A549 (cell line): ENCODE results near the gene SLC17A2.

Source experiments
- CBX8 ChIP-seq: fragments of 200-600 bp; sonication (generic); IDR thresholded peaks from 2 replicates; pipeline ENCODE4 v1.6.1; 2016
- CEBPB ChIP-seq, 2 experiments: fragments of >200 bp in 1 of 2; sonication (Bioruptor Twin) in 1 of 2; formaldehyde crosslinking in 1 of 2; IDR thresholded peaks; 2 replicates each; pipeline ENCODE4 v1.6.1; 2012 to 2016
- CTCF ChIP-seq: fragments of >200 bp; sonication (Bioruptor Twin); formaldehyde crosslinking; IDR thresholded peaks from 3 replicates; pipeline ENCODE4 v1.5.1; 2016
- PHF8 ChIP-seq: fragments of 200-600 bp; sonication (generic); IDR thresholded peaks from 2 replicates; pipeline ENCODE4 v1.6.1; 2016; ENCODE audit warnings: low read depth, mild to moderate bottlenecking, antibody characterized with exemption, moderate library complexity, borderline replicate concordance
- POLR2A ChIP-seq: IDR thresholded peaks from 2 replicates; pipeline ENCODE4 v1.6.1; 2012; ENCODE audit warnings: mild to moderate bottlenecking, low read length
- RAD21 ChIP-seq, 2 experiments: fragments of >200 bp in 1 of 2; sonication (Bioruptor Twin) in 1 of 2; formaldehyde crosslinking in 1 of 2; IDR thresholded peaks in 1 of 2; conservative IDR thresholded peaks in 1 of 2; 2 replicates in 1 of 2; 3 replicates in 1 of 2; pipeline ENCODE4 v1.6.1; 2012 to 2018; ENCODE audit warnings: inconsistent platforms in 1 of 2
- RCOR1 ChIP-seq: fragments of 150-350 bp; IDR thresholded peaks from 2 replicates; pipeline ENCODE4 v1.6.1; 2014; ENCODE audit warnings: antibody characterized with exemption, low read length, low read depth
- RFX5 ChIP-seq: fragments of 450-650 bp; IDR thresholded peaks from 2 replicates; pipeline ENCODE4 v1.7.1; 2014; ENCODE audit warnings: antibody characterized with exemption, mild to moderate bottlenecking, moderate library complexity
- SMC3 ChIP-seq: fragments of >200 bp; sonication (Bioruptor Twin); formaldehyde crosslinking; IDR thresholded peaks from 3 replicates; pipeline ENCODE4 v1.6.1; 2018; ENCODE audit warnings: inconsistent platforms
- USF2 ChIP-seq: fragments of 450-650 bp; IDR thresholded peaks from 2 replicates; pipeline ENCODE4 v1.6.1; 2014; ENCODE audit warnings: antibody characterized with exemption
- TF ChIP-seq, protein P1 (sequence below): fragments of 200-600 bp; sonication (generic); IDR thresholded peaks from 2 replicates; pipeline ENCODE4 v1.6.1; 2016; ENCODE audit warnings: antibody characterized with exemption, mild to moderate bottlenecking, moderate library complexity

- TF ChIP-seq, protein P1, sequence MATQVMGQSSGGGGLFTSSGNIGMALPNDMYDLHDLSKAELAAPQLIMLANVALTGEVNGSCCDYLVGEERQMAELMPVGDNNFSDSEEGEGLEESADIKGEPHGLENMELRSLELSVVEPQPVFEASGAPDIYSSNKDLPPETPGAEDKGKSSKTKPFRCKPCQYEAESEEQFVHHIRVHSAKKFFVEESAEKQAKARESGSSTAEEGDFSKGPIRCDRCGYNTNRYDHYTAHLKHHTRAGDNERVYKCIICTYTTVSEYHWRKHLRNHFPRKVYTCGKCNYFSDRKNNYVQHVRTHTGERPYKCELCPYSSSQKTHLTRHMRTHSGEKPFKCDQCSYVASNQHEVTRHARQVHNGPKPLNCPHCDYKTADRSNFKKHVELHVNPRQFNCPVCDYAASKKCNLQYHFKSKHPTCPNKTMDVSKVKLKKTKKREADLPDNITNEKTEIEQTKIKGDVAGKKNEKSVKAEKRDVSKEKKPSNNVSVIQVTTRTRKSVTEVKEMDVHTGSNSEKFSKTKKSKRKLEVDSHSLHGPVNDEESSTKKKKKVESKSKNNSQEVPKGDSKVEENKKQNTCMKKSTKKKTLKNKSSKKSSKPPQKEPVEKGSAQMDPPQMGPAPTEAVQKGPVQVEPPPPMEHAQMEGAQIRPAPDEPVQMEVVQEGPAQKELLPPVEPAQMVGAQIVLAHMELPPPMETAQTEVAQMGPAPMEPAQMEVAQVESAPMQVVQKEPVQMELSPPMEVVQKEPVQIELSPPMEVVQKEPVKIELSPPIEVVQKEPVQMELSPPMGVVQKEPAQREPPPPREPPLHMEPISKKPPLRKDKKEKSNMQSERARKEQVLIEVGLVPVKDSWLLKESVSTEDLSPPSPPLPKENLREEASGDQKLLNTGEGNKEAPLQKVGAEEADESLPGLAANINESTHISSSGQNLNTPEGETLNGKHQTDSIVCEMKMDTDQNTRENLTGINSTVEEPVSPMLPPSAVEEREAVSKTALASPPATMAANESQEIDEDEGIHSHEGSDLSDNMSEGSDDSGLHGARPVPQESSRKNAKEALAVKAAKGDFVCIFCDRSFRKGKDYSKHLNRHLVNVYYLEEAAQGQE, result no peak
- no peak for TF ChIP-seq POLR2A
- no peak for TF ChIP-seq SMC3
- TF ChIP-seq RAD21 (conservative IDR thresholded peaks at IDR 0.05 in 1 of 2, IDR thresholded peaks at IDR 0.05 in 1 of 2), result no peak
- no peak for TF ChIP-seq USF2
- TF ChIP-seq PHF8, result no peak
- no peak for TF ChIP-seq CEBPB (IDR thresholded peaks at IDR 0.05)
- no peak for TF ChIP-seq CTCF
- no peak for TF ChIP-seq CBX8
- no peak for TF ChIP-seq RFX5
- no peak for TF ChIP-seq RCOR1
These were observed 30.2 kb upstream of the SLC17A2 start for GRCh38 chr6:25960734-25961133.
